ENCODE results near the gene RAPGEF1.

Gene RAPGEF1

DNA sequence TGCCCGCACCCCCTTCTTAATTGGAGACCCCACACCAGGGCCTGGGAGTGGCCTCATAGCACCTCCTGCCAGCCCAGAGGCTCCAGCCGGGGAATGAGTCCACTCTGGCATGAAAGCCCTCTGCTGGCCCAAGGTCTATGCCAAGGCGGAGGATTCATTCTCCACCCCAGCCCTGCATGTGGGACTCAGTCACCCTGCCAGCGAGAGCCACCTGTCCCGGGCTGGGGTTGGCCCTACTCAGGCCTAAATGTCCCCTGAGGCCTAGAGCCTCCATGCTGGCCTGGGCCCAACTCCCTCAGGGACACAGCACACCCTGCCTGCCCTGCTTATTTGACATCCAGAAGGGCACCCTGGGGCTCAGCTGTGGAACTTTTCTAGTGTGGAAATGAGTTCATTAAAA is 1.0 kb upstream of the RAPGEF1 start:
- H3K4me3 ChIP-seq (ENCODE audit: low read depth, low read length) = no peak overlapping the region
- no peak for DNase-seq (ENCODE audit: low read depth)
- TF ChIP-seq, protein P1, sequence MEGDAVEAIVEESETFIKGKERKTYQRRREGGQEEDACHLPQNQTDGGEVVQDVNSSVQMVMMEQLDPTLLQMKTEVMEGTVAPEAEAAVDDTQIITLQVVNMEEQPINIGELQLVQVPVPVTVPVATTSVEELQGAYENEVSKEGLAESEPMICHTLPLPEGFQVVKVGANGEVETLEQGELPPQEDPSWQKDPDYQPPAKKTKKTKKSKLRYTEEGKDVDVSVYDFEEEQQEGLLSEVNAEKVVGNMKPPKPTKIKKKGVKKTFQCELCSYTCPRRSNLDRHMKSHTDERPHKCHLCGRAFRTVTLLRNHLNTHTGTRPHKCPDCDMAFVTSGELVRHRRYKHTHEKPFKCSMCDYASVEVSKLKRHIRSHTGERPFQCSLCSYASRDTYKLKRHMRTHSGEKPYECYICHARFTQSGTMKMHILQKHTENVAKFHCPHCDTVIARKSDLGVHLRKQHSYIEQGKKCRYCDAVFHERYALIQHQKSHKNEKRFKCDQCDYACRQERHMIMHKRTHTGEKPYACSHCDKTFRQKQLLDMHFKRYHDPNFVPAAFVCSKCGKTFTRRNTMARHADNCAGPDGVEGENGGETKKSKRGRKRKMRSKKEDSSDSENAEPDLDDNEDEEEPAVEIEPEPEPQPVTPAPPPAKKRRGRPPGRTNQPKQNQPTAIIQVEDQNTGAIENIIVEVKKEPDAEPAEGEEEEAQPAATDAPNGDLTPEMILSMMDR (conservative IDR thresholded peaks at IDR 0.05; ENCODE audit: low read depth, low read length) = no peak

DNA sequence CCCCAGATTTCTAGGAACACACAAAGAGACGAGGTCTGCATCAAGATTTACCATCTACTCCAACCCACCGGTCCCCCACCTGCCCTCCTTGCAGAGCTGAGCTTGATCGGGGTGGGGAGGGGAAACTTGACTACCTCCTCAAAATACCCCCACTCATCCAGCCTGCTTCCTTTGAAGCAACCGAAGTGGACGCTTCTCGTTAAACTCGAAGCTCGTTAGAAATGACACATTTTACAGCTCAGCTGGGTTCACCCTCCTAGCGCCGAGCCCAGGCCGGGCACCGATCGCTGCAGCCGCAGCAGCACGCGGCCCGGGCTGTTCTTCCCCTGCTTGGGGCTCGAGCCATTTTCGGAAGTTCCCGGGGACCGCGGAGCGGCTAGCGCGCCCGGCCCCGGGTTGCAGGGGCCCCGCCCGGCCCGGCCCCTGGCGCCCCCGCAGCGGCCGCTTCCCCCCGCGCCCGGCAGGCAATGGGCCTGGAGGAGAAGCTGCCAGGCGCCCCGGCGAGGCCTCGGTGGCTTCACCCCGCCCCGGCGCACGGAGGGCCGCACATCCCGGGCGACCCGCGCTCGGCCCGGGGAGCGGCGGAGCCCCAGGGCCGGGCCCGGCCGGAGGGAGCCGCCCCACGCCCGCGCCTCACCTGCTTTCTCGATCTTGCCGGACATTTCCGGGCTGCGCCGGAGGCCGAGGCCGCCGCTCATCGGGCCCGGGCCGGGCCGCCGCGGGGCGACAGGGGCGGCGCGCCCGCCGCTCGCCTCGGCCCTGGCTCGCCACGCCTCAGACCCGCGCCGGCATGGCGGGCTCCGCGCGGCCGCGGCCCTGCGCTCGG is 530 bp downstream of the RAPGEF1 start:
- peak overlapping the region; percentile 62 for H3K4me3 ChIP-seq (ENCODE audit: low read depth, low read length)
- DNase-seq (ENCODE audit: low read depth) = no peak
- TF ChIP-seq, protein P1 (conservative IDR thresholded peaks at IDR 0.05; ENCODE audit: low read depth, low read length) = no peak

DNA sequence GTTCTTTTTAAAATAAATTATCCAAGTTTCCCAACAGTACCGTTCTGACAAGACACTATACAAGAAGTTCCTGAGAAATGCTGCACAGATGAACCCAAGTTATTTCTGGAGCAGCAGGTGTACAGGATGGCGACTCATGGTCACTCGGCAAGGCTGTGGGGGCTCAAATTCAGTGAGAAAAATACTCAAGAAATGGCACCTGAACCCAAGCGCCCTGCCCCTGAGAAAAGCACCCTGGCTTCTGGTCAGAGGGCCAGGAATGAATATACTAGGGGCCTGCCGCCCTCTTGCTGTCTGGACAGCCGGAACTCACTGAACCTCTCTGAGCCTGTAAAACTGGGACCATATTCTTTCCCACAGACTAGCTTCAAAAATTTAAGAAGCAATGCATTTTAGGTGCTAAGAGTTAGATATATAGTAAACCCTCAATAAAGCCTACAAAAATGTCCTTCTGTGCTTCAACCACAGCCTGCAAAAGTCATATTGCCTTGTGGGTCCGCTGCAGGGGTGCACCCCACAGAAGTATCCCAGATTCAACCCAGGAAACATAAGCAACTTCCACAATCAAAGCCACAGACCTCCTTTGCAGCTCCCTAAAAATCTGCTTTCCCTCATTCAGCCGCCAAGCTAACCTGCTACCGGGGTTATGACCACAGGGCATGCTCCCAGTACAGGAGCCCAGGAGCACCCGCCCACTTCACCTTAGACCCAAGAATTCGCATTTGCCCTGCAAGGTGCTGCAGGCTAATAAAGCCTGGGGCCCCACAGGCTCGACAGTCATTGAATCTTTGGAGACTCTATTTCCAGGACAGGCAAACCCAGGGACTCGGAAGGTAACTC is 1.4 kb downstream of the RAPGEF1 start:
- TF ChIP-seq, protein P1 (conservative IDR thresholded peaks at IDR 0.05; ENCODE audit: low read depth, low read length) = no peak
- peak overlapping the region; percentile 62 for H3K4me3 ChIP-seq (ENCODE audit: low read depth, low read length)
- no peak for DNase-seq (ENCODE audit: low read depth)

DNA sequence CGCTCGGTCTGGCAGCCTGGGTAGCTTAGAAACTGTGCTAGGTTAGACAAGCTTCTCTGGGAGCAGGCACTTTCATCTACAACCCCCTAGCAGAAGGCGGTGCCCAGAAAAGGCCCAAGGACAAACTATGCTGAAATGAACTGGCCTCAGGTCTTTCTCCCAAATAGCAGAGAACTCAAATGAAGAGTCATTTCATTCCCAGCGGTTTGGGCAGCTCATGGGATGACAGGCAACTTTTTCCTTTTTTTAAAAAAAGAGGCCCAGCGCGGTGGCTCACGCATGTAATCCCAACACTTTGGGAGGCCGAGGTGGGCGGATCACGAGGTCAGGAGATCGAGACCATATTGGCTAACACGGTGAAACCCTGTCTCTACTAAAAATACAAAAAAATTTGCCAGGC is 2.5 kb downstream of the RAPGEF1 start:
- TF ChIP-seq, protein P1 (conservative IDR thresholded peaks at IDR 0.05; ENCODE audit: low read depth, low read length) = no peak
- DNase-seq (ENCODE audit: low read depth) = no peak
- H3K4me3 ChIP-seq (ENCODE audit: low read depth, low read length) = no peak overlapping the region

DNA sequence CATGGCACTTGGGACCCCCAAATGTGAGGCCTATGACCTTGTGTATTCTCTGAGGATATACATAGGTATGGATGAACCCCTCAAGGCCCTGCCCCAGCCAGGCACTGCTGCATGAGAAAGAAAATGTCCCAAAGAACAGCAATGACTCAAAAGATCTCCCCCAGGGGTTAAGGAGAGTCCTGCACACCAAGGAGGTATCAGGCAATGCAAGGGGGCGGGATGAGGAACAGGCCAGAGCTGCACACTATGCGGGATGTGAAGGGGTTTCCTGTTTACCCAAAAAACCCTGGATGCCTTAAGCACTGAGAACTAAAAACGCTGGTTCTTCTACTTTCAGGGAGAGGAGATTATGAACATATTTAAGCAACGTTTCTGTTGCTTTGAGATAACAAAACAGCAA is 3.4 kb downstream of the RAPGEF1 start:
- TF ChIP-seq, protein P1 (conservative IDR thresholded peaks at IDR 0.05; ENCODE audit: low read depth, low read length) = no peak
- DNase-seq (ENCODE audit: low read depth) = no peak
- no peak overlapping the region for H3K4me3 ChIP-seq (ENCODE audit: low read depth, low read length)

DNA sequence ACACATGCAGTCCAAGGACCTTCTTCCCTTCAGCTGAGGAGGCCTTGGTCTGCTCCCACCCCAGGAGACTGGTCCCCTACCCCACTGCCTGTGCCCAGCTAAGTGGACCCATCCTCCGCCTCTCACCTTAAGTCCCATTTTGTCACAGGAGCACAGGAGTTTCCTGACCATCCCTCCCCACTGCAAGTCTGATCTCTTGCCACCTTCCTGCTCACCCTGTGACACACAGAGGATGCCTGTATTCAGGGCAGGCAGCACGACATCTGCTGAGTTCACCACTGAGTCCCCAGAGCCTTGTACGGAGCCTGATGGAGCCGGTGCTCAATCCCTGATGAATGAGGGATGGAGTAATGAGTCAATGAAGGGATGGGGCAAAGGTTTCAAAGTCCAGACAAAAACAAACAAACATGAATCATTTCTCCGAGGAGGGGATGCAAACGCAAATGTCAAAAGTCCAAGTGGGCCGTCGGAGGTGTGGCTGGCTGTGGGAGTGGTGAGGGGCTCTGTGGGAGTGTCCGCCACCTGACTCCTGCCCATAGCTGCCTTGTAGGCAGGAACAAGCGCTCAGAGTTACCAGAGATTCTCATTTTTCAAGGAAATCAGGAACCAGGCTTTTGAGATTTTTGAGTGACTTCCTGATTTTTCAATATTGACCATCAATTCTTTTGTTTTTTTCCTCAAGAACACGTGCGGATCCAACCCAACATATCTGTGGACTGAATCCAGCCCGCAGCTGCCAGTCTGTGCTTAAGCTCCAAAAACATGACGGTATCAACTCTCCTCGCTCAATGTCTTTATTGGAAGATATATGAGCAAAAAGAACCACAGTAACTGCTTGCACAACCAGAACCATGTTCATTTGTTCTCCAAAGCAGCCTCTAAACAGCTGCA is 4.4 kb downstream of the RAPGEF1 start:
- H3K4me3 ChIP-seq (ENCODE audit: low read depth, low read length) = no peak overlapping the region
- DNase-seq (ENCODE audit: low read depth) = no peak
- TF ChIP-seq, protein P1 (conservative IDR thresholded peaks at IDR 0.05; ENCODE audit: low read depth, low read length) = no peak
